ENCODE data around the gene ARG2.
"Not testable (repeated sequence)": the region's sequence is repeated elsewhere in the genome, so short reads cannot be mapped to it uniquely, and the experiment has no call there.

ARG2 gene

GRCh38 chr14:67589204-67589770, 30.4 kb upstream of the ARG2 start:
- no peak for DNase-seq

- not testable (repeated sequence) for DNase-seq
Measured at GRCh38 chr14:67593650-67594049, 26.1 kb upstream of the ARG2 start.

DNA sequence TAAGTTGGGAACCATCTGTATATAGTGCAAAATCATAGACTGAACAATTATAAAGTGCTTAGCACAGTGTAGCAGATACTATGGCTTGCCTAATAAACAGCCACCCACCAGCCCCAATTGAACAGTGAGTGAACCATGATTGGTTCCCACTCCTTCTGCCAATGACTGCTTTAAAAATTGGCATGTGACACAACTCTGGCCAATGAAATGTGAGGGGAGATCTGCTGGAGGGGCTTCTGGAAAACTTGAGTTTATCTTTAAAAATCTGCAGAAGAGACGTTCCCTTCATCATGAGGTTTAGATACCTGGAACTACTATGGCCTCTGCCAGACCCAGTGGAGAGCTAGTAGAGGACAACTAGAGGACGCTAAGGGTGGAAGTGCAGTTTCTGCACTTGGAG, 24.3 kb upstream of the ARG2 start:
- DNase-seq: no peak

GRCh38 chr14:67599698-67600561, 19.8 kb upstream of the ARG2 start, which contains the start of gene PIGH:
Gene PIGH (minus strand): TSS chr14:67600268. CDS start chr14:67600203, 65 bp downstream.
- peak; percentile 91 for DNase-seq

DNA sequence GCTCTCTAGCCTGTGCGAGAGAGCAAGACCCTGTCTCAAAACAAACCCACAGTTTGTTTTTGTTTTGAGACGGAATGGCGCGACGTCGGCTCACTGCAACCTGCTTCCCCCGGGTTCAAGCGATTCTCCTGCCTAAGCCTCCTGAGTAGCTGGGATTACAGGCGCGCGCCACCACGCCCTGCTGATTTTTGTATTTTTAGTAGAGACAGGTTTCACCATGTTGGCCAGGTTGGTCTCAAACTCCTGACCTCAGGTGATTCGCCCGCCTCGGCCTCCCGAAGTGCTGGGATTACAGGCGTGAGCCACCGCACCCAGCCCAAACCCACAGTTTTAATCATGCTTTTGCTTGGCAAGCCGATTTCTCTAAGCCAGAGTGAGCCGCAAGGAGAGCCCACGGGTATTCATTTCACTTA, 19.2 kb upstream of the ARG2 start:
- DNase-seq: not testable (repeated sequence)

- peak; percentile 25 for DNase-seq
Measured at GRCh38 chr14:67602076-67602475, 17.6 kb upstream of the ARG2 start.

DNA sequence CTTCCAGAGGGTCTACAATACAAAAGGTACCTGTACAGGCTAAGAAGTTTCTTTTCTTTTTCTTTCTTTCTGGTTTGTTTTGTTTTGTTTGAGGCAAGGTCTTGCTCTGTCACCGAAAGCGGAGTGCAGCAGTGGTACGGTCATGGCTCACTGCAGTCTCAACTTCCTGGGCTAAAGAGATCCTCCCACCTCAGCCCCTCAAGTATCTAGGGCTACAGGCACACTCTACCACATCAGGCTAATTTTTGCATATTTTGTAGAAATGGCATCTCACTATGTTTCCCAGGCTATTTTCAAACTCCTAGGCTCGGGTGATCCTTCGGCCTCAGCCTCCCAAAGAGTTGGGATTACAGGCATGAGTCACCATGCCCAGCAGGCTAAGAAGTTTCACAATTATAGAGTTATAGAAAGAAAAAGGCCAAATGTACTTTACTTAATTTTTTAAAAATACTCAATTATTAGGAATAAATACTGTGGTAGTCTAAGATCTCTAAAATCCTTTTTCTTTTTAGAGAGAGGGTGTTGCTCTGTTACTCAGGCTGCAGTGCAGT, 16.6 kb upstream of the ARG2 start:
- DNase-seq: no peak

DNA sequence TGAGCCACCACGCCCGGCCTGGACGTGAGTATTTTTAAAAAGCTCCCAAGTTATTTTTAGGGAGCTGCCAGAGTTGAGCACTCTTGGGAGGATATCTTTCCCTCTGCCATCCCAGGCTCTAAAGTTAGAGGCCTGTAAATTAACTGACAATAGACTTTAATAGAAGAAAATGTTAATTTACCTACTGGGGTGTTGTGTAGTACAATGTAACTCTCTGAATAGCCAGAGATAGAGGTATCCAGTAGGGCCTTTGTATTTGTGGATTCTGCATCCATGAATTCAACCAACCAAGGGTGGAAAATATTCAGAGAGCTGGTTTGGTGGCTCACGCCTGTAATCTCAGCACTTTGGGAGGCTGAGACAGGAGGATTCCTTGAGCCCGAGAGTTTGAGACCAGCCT, 12.1 kb upstream of the ARG2 start:
- DNase-seq: no peak

GRCh38 chr14:67609642-67610310, 9.9 kb upstream of the ARG2 start:
- DNase-seq: no peak

GRCh38 chr14:67610491-67610890, 9.2 kb upstream of the ARG2 start:
- DNase-seq: no peak

GRCh38 chr14:67618617-67619063, 1.1 kb upstream of the ARG2 start:
- peak; percentile 77 for DNase-seq

- no peak for DNase-seq
Measured at GRCh38 chr14:67620217-67620785, 581 bp downstream of the ARG2 start.

DNA sequence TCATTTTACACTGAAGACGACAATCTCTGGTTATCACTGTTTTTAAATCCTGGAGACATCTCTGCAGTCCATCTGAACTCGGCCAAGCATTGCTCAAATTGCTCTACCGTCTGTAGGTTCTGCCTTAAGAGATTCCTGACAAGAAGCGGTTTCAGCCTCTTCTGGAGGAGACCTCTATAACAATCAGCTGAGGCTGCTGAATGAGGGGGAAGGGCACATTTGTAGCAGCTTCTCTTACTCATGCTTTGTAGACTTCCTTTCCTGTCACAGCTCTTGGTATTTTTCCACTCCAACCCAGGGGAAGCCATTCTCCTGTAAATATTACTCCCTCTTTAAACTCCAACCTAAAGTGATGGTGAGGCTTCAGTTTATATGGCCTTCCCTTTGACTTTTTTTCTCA, 3.0 kb downstream of the ARG2 start:
- DNase-seq: peak; percentile 56

DNA sequence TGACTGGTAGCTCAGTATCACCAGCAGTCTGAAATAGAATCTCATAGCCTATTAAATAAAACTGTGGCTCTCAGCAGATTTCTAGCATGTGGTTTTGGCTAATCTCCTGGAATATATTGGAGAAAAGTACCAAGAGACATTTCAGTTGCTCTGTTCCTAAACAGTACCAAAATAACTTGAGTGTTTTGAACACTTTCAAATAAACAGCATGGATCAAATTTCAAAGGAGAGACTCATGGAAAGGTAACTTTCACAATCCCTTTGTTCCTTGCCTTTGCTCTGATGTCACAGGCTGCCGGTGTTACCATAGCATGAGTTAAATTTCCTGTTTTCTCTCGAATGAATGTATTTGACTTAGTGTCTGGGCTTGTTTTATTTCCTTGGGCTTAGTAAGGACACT, 3.4 kb downstream of the ARG2 start:
- peak; percentile 15 for DNase-seq

DNA sequence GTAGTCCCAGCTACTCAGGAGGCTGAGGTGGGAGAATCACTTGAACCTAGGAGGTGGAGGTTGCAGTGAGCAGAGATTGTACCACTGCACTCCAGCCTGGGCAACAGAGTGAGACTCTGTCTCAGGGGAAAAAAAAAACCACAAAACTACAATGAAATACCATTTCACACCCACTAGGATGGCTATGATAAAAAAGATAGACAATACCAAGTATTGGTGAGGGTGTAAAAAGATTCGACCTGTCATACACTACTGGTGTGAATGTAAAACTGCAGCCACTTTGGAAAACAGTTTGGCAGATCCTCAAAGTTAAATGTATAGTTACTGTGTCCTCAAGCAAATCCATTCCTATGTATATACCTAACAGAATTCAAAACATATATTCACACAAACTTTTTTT, 6.4 kb downstream of the ARG2 start:
- not testable (repeated sequence) for DNase-seq

DNA sequence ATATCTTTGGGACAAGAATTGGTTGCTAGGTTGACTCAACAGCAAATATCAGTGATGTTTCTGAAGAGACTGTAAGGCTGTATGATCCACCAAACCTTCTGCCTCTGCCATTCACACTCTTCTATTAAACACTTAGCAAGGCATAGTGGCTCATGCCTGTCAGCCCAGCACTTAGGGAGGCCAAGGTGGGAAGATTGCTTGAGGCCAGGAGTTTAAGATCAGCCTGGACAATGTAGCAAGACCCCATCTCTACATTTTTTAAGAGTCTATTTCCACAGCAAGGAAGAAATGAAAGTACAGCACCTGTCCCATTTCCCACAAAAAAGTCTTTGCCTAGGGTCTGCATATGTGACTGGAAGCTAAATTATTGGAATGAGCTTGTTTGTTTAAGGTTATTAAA, 7.8 kb downstream of the ARG2 start:
- no peak for DNase-seq

DNA sequence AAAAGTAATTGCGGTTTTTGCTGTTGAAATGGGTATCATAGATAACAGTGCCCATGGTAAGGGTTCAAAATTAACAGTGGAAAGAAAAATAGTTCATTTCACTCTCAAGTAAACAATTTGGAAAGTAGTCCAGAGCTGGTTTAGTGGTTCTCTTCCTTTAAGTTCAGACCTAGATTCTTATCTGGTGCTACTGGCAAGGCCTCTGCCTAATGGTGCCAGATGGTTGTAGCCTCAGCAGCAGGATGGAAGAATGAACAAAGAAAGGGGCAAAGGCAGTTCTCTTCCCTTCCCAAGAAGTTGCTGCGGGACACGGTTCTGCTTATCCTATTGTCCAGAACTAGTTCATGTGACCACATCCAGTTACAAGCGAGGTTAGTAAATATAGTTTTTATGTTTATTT, 10.5 kb downstream of the ARG2 start:
- DNase-seq: no peak

DNA sequence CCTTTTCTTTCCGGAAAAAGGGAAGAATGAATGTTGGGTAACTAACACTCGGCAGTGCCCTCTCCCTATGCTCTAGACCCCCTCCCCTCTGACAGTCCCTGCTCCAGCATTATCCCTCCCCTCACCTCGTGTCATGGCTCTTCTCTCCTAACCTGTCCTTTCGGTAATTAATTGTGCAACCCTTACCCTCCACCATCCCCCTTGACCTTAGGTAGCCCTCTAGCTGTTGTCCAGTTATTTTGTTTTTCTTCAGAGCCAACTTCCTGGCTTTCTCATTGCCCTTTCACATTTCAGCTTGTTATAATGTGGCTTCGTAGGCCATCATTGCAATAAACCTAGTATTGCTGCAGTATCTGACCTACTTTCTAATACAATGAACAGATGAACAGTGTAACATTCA, 11.2 kb downstream of the ARG2 start:
- DNase-seq: no peak

DNA sequence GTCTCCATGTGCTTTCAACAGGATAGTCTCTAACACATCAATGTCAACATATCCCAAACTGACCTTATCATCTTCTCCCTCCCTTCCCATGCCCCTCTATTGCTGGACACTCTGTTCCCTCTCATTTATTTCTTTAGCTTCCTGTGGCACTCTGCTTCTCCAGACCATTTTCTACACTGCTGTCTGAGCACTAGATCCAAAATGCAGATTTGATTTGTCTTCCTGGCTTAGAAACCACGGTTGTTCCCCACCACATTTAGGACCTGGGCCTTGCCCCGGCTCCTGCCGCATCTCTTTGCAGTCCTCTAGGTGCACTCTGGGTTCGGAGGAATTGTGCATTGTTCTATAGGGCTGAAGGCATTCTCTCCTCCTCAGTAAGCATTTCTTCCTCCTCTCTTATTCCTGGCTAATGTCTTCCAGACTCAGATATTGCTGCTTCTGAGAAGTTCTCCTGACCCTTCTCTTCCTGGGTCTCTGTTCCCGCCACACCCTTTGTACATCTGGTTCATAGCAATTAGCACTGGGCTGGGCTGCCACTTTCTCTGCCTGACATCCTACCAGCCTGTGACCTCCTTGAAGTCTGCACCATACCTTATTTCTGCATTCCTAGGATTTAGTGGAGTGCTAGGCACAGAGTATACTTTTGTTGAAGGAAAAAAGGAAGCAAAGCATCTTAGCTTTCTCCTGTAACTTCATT, 13.9 kb downstream of the ARG2 start:
- no peak for DNase-seq

GRCh38 chr14:67636361-67636919, 16.7 kb downstream of the ARG2 start:
- no peak for DNase-seq

DNA sequence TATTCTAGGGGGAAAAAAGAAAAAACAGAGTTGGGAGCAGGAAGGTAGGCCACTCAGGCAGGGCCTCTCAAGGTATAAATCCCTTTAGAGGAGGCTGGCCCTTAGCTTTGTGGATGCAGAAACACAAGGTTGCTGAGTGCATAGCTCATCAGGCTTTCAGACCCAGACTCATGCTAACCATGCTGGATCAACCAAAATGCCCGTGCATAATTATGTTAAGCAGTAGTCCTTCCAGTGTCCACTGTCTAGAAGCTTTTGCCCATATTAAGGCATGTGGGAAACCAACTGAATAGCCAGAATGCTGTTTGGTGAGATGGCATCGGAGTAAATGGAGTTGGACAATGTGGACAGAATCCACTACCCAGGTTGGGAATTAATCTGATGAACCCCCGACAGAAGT, 18.9 kb downstream of the ARG2 start:
- no peak for DNase-seq

DNA sequence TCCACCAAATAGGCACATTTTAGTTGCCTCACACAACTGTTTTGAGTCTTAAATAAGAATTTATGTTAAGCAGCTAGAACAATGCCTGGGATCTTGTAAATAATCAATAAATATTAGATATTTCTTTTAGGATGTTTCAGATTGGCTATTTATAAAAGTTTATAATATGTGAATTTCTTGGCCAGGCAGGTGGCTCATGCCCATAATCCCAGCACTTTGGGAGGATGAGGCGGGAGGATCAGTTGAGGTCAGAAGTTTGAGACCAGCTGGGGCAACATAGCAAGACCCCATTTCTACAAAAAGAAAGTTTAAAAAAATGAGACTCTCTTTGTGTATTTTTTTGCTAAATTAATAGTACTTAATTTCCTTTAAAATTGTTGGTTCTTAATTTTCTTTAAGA, 21.8 kb downstream of the ARG2 start:
- no peak for DNase-seq
